GM19468 (cell line): ENCODE results near the gene PARVB.
"Not testable (repeated sequence)": the region's sequence is repeated elsewhere in the genome, so short reads cannot be mapped to it uniquely, and the experiment has no call there.

Experiments
- ATAC-seq: cut with Tn5 transposase; IDR thresholded peaks from one replicate; pipeline ENCODE4 v1.9.1; 2021; ENCODE audit warnings: mild to moderate bottlenecking, moderate library complexity, moderate number of reproducible peaks; ENCODE audit not compliant: unreplicated experiment; ENCODE audit errors: extremely low read depth

PARVB gene

GRCh38 chr22:43996170-43996980, 27.7 kb upstream of the PARVB start:
- no peak for ATAC-seq

- no peak for ATAC-seq
Measured at GRCh38 chr22:43996981-43997265, 27.2 kb upstream of the PARVB start.

GRCh38 chr22:43998679-43999264, 25.3 kb upstream of the PARVB start:
- ATAC-seq, result no peak

DNA sequence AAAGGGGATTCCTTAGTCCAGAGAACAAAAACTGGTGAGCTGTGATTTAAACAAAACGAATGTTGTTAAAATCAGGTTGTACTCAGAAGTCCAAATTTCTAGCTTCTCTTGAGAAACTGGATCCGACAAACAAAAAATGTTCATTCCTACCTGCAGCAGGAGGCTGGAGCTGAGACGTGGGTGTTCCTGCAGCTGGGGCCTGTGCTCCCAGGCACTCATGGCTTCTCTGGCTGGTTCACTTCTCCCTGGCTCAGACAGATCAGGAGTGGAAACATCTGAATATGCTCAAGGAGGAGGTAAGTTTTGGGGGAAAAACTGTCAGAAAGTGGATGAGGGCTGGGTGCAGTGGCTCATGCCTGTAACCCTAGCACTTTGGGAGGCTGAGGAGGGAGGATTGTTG, 24.7 kb upstream of the PARVB start:
- no peak for ATAC-seq

- ATAC-seq, result no peak
Measured at GRCh38 chr22:44000123-44000522, 24.0 kb upstream of the PARVB start.

DNA sequence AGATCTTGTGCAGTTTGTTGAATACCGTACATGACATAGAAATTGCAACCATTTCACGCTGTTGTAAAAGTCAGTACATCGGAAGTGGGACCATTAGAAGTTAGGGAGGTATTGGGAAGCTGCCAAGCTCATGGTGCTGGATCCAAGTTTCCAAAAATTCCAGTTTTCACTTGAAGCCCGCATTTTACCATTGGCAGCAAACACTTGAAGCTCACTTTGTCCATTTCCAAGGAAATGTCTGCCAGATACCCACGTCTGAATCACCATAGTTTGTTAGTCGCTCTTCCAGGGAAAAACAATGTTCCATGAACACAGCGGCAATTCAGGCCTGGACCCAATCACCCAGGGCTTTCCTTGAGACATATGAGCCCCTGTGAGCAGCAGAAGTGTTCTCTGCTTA, 22.6 kb upstream of the PARVB start:
- no peak for ATAC-seq

GRCh38 chr22:44002324-44002723, 21.8 kb upstream of the PARVB start:
- no peak for ATAC-seq

DNA sequence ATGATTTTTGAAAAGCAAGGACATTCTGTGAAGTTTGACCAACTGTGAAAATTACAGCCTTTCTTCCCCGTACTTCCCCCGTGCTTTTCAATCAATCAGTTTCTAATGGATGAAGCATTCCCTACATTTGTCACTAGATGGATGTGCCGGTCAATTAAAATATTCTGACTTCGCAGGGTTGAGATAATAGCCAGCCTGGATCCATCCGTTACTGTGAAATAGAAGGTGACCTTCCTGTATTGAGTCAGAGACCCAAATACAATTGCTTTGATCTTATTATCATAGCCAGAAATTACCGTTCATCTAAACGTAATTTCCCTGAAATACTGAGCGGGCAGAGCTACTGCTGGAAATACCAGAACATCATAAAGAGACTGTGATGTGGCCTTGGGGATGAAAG, 21.1 kb upstream of the PARVB start:
- ATAC-seq, result no peak

- ATAC-seq, result no peak
Measured at GRCh38 chr22:44003405-44004103, 20.5 kb upstream of the PARVB start.

GRCh38 chr22:44004104-44004460, 20.0 kb upstream of the PARVB start:
- no peak for ATAC-seq

DNA sequence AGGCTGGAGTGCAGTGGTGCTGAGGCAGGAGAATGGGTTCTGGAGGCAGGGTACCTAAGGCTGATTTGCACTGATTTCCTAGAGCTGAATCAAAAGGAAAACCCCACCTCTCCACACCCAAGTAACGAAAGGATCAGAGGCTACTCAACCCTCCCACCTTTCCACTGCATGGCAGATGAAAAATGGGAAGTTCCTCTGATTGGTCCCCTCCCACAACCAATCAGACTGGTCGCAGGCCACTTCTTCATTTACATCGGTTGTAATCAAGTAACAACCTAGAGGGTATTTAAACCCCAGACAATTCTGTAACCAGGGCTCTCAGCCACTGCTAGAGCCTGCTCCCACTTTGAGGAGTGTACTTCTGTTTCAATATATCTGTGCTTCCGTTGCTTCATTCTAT, 18.6 kb upstream of the PARVB start:
- no peak for ATAC-seq

DNA sequence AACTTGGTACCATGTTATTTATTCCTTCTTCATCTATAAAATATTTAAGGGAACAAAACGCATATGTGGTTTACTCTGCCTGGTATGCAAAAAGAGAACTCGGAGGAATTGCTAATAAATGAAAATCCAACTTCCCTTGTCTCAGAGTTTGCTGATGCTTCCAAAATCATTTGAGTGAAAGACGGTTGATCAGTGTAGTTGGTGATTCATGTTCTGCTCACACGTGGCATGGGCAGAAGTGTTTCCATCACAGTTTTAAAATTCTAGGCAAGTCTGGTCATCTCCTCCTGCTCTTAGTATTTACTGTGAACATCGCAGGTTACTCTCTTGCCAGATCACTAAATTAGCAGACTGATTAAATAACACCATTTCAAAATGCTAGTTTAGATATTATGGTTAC, 11.9 kb upstream of the PARVB start:
- no peak for ATAC-seq

DNA sequence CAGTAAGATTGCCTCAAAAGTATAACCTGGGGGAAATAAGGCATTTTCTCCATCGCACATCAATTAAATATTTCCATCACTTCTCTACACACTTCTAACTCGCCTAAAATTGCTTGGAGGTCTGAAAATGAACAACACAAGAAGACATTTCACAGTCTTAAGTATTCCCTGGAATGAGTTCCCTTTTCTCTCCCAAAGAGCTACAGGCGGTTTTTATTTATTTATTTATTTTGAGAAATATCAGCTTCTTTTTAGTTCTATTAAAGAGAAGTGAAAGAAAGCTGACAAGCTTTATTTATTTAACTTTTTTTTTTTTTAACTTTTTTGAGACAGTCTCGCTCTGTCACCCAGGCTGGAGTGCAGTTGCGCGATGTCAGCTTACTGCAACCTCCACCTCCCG, 11.5 kb upstream of the PARVB start:
- no peak for ATAC-seq

DNA sequence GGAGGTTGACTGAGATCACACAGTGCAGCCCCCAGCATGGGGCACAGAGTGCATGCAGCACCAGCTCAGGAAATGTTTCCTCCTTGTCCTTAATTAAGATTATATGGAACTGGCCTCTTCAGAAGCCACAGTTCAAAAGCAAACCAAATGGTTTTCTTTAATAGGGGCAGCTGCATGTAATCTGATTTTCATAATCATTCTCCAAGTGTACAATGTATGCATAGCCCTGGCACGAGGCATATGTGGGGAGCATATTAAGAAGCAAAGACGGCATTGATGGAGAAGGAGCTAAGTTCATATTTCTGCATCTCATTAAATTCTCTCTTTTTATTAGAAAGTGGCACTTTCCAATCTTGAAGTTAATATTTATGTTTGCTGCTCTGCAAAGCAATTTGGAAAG, 9.9 kb upstream of the PARVB start:
- ATAC-seq, result no peak

- ATAC-seq, result not testable (repeated sequence)
Measured at GRCh38 chr22:44016586-44016985, 7.5 kb upstream of the PARVB start.

DNA sequence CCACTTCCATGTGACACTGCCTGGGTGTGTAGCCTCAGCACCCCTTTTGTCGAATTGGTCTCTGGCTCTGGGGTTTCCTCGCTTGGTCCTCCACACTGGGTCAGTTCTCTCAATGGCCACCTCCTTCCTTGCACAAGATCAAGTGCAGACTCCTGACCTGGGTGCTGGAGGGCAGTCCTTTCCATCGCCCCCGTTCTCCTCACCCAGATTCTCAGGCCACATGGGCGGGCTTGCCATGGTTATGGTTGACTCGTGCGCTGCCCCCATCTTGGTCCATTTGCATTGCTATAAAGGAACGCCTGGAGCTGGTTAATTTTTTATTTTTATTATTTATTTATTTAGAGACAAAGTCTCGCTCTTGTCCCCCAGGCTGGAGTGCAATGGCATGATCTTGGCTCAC, 5.5 kb upstream of the PARVB start:
- no peak for ATAC-seq

- ATAC-seq, result no peak
Measured at GRCh38 chr22:44019416-44019815, 4.7 kb upstream of the PARVB start.

DNA sequence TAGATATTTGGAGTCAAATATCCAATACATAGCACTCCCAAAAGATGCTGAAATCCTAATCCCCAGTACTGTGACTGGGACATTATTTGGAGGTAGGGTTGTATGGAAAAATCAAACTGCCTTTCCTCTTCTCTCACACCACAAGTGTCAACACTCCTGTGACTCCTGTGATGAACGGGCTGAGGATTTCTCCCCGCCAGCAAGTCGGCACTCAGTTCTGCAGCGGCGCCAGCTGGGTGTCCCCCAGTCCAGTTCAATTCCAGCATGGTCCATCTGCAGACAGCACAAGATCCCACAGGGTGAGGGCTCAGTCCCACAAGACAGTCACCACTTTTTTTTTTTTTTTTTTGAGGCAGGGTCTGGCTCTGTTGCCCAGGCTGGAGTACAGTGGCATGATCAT, 4.3 kb upstream of the PARVB start:
- ATAC-seq, result no peak

DNA sequence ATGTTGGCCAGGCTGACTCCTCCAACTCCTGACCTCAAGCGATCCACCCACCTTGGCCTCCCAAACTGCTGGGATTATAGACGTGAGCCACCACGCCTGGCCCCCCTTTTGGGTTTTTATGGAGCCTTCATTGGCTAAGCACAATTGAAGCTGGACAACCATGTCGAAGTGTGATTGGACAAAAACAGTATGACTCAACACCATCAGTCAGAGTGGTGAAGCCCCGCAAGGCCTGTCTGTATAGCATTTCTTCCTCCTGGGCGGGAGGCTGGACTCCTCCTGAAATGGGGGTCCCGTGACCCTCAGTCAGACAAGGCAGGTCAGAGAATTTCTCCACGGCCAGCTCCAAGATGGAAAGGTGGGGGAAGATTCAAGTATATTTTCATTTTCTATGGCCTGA, 3.1 kb upstream of the PARVB start:
- ATAC-seq, result no peak

- ATAC-seq, result no peak
Measured at GRCh38 chr22:44023404-44024287, 456 bp upstream of the PARVB start.
